HG03103 (cell line): ENCODE measurements around the gene MYO9B.

ENCODE experiments used
- ATAC-seq: cut with Tn5 transposase; IDR thresholded peaks from one replicate; pipeline ENCODE4 v1.9.1; 2021; ENCODE audit warnings: low read depth; ENCODE audit not compliant: unreplicated experiment

Gene MYO9B

GRCh38 chr19:17112271-17112670, 36.7 kb downstream of the MYO9B start:
- ATAC-seq: no peak

GRCh38 chr19:17112700-17113099, 37.1 kb downstream of the MYO9B start:
- no peak for ATAC-seq

- ATAC-seq: no peak
Observed at GRCh38 chr19:17113127-17113785, 37.7 kb downstream of the MYO9B start.

- no peak for ATAC-seq
Observed at GRCh38 chr19:17114414-17114831, 38.8 kb downstream of the MYO9B start.

GRCh38 chr19:17116996-17117702, 41.6 kb downstream of the MYO9B start:
- no peak for ATAC-seq

GRCh38 chr19:17118957-17119356, 43.4 kb downstream of the MYO9B start:
- no peak for ATAC-seq

- no peak for ATAC-seq
Observed at GRCh38 chr19:17121736-17122293, 46.2 kb downstream of the MYO9B start.

- ATAC-seq: no peak
Observed at GRCh38 chr19:17123041-17123440, 47.5 kb downstream of the MYO9B start.

- ATAC-seq: no peak
Observed at GRCh38 chr19:17124025-17124424, 48.4 kb downstream of the MYO9B start.

- ATAC-seq: peak; percentile 51
Observed at GRCh38 chr19:17125062-17125727, 49.6 kb downstream of the MYO9B start.

GRCh38 chr19:17125728-17126677, 50.4 kb downstream of the MYO9B start:
- ATAC-seq: peak; percentile 42

- no peak for ATAC-seq
Observed at GRCh38 chr19:17127671-17128070, 52.1 kb downstream of the MYO9B start.

- ATAC-seq: no peak
Observed at GRCh38 chr19:17128403-17128802, 52.8 kb downstream of the MYO9B start.

GRCh38 chr19:17128820-17129219, 53.2 kb downstream of the MYO9B start:
- no peak for ATAC-seq

GRCh38 chr19:17129377-17129776, 53.8 kb downstream of the MYO9B start:
- ATAC-seq: no peak

GRCh38 chr19:17135001-17135853, 59.6 kb downstream of the MYO9B start:
- peak; percentile 52 for ATAC-seq

GRCh38 chr19:17136021-17136420, 60.4 kb downstream of the MYO9B start:
- ATAC-seq: no peak

- no peak for ATAC-seq
Observed at GRCh38 chr19:17136617-17137016, 61.0 kb downstream of the MYO9B start.

- no peak for ATAC-seq
Observed at GRCh38 chr19:17137417-17137816, 61.8 kb downstream of the MYO9B start.
